ENCODE results near the gene B4GALNT4. TPM values are rescaled to one million over a fixed set of nuclear protein-coding genes. Genes with fewer than 3 reads are reported as not detected.
"Not testable (repeated sequence)": the region's sequence is repeated elsewhere in the genome, so short reads cannot be mapped to it uniquely, and the experiment has no call there.

B4GALNT4 gene
- total and polyA plus RNA-seq, 2 experiments from 2014 or later, result 35.8 to 94.4 TPM

DNA sequence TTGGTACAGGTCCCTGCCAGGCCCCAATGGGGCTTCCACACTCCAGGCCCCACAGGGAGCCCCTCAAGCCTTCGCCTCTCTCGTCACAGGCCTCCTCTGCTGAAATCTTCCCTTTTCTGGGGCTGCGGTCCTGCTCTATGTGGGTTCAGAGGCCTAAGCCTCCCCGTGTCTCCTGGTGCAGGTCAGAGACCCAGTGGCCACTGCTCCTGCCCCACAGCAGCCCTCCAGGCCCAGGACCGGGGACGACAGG, 42.8 kb upstream of the B4GALNT4 start:
- Histone ChIP-seq H3K27ac (peak overlapping the region; percentile 19), H3K36me3 (no peaks in the 10 kb centered on the region), H3K4me1 (ENCODE audit: low read depth) (peaks cover 22% of the 10 kb centered on the region), H3K27me3 (no peaks in the 10 kb centered on the region), H3K9me3 (ENCODE audit: low read depth) (no peaks in the 10 kb centered on the region), H3K4me3 (no peak overlapping the region)
- no peak for DNase-seq (ENCODE audit: low read depth in 1 of 2, low spot score in 1 of 2)
- TF ChIP-seq, protein P1, sequence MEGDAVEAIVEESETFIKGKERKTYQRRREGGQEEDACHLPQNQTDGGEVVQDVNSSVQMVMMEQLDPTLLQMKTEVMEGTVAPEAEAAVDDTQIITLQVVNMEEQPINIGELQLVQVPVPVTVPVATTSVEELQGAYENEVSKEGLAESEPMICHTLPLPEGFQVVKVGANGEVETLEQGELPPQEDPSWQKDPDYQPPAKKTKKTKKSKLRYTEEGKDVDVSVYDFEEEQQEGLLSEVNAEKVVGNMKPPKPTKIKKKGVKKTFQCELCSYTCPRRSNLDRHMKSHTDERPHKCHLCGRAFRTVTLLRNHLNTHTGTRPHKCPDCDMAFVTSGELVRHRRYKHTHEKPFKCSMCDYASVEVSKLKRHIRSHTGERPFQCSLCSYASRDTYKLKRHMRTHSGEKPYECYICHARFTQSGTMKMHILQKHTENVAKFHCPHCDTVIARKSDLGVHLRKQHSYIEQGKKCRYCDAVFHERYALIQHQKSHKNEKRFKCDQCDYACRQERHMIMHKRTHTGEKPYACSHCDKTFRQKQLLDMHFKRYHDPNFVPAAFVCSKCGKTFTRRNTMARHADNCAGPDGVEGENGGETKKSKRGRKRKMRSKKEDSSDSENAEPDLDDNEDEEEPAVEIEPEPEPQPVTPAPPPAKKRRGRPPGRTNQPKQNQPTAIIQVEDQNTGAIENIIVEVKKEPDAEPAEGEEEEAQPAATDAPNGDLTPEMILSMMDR (IDR thresholded peaks at IDR 0.05; ENCODE audit: low read depth, low read length), result no peak

DNA sequence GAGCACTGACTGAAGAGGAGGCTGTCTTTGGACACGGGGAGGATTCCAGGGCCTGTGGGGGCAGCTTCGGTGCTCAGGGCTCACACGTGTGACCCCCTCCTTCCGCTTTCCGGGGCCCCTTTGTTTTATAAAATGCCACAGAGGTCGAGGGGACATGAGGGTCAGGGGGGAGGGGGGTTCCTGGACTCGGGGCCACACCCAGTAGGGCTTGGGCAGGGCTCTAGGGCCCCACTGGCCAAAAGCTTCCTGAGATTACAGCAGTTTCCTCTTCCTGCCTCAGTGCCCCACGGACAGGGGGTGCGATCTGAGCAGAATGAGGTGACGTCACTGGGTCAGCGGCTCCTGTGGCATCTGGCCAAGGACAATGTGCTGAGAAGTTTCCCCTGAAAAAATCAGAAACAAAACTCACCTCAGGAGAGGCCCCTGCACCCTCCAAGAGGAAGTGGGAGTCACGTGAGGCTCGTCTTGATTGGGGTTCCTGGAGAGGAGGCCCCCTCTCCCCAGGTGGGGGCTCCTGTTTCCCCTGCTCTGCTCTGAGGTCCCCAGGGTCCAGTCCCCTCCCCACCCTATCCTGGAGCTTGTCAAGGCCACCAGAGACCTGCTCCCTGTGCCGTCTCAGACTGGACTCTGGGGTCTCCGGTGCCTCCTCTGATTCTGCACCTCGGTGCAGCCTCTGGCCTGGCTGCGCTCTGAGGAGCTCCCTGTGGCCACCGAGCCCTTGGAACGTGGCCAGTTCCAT, 42.3 kb upstream of the B4GALNT4 start:
- Histone ChIP-seq H3K36me3 (no peaks in the 10 kb centered on the region), H3K27ac (peak overlapping the region; percentile 19), H3K4me1 (ENCODE audit: low read depth) (peaks cover 22% of the 10 kb centered on the region)

DNA sequence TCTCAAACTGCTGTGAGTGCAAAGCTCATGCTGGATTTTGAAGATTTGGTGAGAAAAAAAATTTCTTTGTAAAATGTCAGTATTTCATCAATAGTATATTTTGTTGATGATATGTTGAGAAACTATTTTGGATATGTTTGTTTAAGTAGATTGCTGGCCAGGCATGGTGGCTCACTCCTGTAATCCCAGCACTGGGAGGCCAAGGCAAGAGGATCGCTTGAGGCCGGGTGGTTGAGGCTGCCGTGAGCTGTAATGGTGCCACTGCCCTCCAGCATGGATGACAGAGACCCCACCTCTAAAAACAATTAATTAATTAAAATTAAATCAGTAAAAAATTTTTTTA, 41.7 kb upstream of the B4GALNT4 start:
- TF ChIP-seq, protein P1 (IDR thresholded peaks at IDR 0.05; ENCODE audit: low read depth, low read length), result no peak
- Histone ChIP-seq H3K27ac (no peak overlapping the region), H3K4me3 (no peak overlapping the region), H3K4me1 (ENCODE audit: low read depth) (peaks cover 22% of the 10 kb centered on the region), H3K9me3 (ENCODE audit: low read depth) (no peaks in the 10 kb centered on the region), H3K36me3 (no peaks in the 10 kb centered on the region), H3K27me3 (no peaks in the 10 kb centered on the region)
- no peak for DNase-seq (ENCODE audit: low read depth in 1 of 2, low spot score in 1 of 2)

More for the DNA sequence above, 42.3 kb upstream of the B4GALNT4 start:
- no peaks in the 10 kb centered on the region for H3K27me3 ChIP-seq
- peak in 1 of 2 donors; percentile 91 for DNase-seq (ENCODE audit: low read depth in 1 of 2, low spot score in 1 of 2)
- no peak overlapping the region for H3K4me3 ChIP-seq
- no peaks in the 10 kb centered on the region for H3K9me3 ChIP-seq (ENCODE audit: low read depth)
- TF ChIP-seq, protein P1 (IDR thresholded peaks at IDR 0.05; ENCODE audit: low read depth, low read length), result no peak

DNA sequence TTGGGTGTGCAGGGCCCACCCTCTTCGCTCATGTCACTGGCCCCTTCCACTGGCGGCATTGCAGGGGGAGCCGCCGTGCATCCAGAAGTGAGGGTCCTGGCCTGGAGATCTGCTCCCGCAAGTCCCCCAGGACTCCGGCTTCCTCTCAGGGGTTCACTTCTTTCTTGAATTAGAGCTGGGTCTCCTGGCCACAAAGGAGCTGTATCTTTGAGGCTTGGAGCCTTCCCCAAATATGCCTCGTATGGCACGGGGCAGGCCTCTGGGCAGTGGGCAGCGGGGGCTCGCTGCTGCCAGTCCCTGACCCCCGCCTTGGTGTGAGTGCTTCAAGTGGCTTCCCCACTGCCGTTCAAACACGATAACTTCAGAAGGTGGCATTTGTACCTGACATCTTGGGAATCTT, 41.3 kb upstream of the B4GALNT4 start:
- no peak for DNase-seq (ENCODE audit: low read depth in 1 of 2, low spot score in 1 of 2)
- no peaks in the 10 kb centered on the region for H3K27me3 ChIP-seq
- no peaks in the 10 kb centered on the region for H3K36me3 ChIP-seq
- peaks cover 22% of the 10 kb centered on the region for H3K4me1 ChIP-seq (ENCODE audit: low read depth)
- H3K27ac ChIP-seq, result no peak overlapping the region
- H3K4me3 ChIP-seq, result no peak overlapping the region
- H3K9me3 ChIP-seq (ENCODE audit: low read depth), result no peaks in the 10 kb centered on the region
- TF ChIP-seq, protein P1 (IDR thresholded peaks at IDR 0.05; ENCODE audit: low read depth, low read length), result no peak

DNA sequence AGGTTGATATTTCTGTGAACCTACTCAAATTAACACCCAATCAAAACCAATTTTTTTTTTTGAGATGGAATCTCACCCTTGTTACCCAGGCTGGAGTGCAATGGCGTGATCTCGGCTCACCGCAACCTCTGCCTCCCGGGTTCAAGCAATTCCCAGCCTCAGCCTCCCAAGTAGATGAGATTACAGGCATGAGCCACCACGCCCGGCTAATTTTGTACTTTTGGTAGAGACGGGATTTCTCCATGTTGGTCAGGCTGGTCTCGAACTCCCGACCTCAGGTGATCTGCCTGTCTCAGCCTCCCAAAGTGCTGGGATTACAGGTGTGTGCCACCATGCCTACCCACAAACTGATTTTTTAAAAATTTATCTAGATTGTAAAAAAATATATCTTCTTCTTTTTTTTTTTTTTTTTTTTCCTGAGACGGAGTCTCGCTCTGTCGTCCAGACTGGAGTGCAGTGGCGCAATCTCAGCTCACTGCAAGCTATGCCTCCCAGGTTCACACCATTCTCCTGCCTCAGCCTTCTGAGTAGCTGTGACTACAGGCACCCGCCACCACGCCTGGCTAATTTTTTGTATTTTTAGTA, 40.7 kb upstream of the B4GALNT4 start:
- H3K4me1 ChIP-seq (ENCODE audit: low read depth), result peaks cover 22% of the 10 kb centered on the region
- DNase-seq (ENCODE audit: low read depth in 1 of 2, low spot score in 1 of 2); H3K36me3 ChIP-seq; H3K4me3 ChIP-seq; H3K27ac ChIP-seq; H3K27me3 ChIP-seq; H3K9me3 ChIP-seq (ENCODE audit: low read depth): not testable (repeated sequence)

DNA sequence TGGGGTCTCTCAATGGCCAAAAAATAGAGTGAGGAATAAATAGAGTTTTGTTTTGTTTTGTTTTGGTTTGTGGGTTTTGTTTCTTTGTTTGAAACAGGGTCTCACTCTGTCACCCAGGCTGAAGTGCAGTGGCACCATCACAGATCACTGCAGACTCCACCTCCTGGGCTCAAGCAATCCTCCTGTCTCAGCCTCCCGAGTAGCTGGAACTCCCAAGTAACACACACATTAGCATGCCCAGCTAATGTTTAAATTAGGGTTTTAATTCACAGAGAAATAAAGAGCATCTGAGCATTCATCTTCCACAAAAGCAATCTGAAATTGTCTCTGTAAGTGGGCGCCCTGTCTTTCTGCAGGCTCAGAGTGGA, 39.4 kb upstream of the B4GALNT4 start:
- no peak for DNase-seq (ENCODE audit: low read depth in 1 of 2, low spot score in 1 of 2)
- TF ChIP-seq, protein P1 (IDR thresholded peaks at IDR 0.05; ENCODE audit: low read depth, low read length), result no peak
- no peaks in the 10 kb centered on the region for H3K36me3 ChIP-seq
- H3K4me1 ChIP-seq (ENCODE audit: low read depth), result peaks cover 25% of the 10 kb centered on the region
- no peaks in the 10 kb centered on the region for H3K9me3 ChIP-seq (ENCODE audit: low read depth)
- H3K4me3 ChIP-seq, result no peak overlapping the region
- no peaks in the 10 kb centered on the region for H3K27me3 ChIP-seq
- no peak overlapping the region for H3K27ac ChIP-seq

Data from cardiac muscle cell (in vitro differentiated cells and primary cell).